Mesenchymal stem cell (in vitro differentiated cells and primary cell): ENCODE measurements around the gene CCDC40.

Experiments used
- DNase-seq: peaks from one replicate; pipeline ENCODE4 v3.0.0-alpha.2; 2013
- H2AFZ ChIP-seq: one replicate; pipeline ENCODE4 v1.6.1; 2013; ENCODE audit warnings: low read depth, mild to moderate bottlenecking, control low read depth, inconsistent platforms, low read length, moderate library complexity
- H2AK5ac ChIP-seq: 2 replicates; pipeline ENCODE4 v1.6.1; 2013; ENCODE audit warnings: low read length, moderate library complexity, mild to moderate bottlenecking, inconsistent platforms; ENCODE audit not compliant: severe bottlenecking
- H2BK120ac ChIP-seq: one replicate; pipeline ENCODE4 v1.6.1; 2013; ENCODE audit warnings: low read depth, mild to moderate bottlenecking, inconsistent platforms, low read length, moderate library complexity
- H2BK12ac ChIP-seq, 2 experiments: one replicate each; pipeline ENCODE4 v1.6.1; 2013; ENCODE audit warnings: inconsistent platforms in 2 of 2, low read length in 2 of 2, mild to moderate bottlenecking in 2 of 2, moderate library complexity in 2 of 2, control low read depth in 1 of 2
- H2BK15ac ChIP-seq: one replicate; pipeline ENCODE4 v1.6.1; 2013; ENCODE audit warnings: mild to moderate bottlenecking, low read depth, inconsistent platforms; ENCODE audit not compliant: poor library complexity, severe bottlenecking
- H2BK5ac ChIP-seq: 2 replicates; pipeline ENCODE4 v1.6.1; 2013; ENCODE audit warnings: low read depth, mild to moderate bottlenecking, low read length, control low read depth, inconsistent platforms; ENCODE audit not compliant: poor library complexity, severe bottlenecking
- H3K14ac ChIP-seq, 2 experiments: one replicate each; pipeline ENCODE4 v1.6.1; 2013; ENCODE audit warnings: inconsistent platforms in 2 of 2, low read length in 2 of 2, control low read depth in 1 of 2, mild to moderate bottlenecking in 1 of 2, moderate library complexity in 1 of 2
- H3K18ac ChIP-seq, 2 experiments: one replicate each; pipeline ENCODE4 v1.6.1; 2013; ENCODE audit warnings: inconsistent platforms in 2 of 2, low read length in 2 of 2, control low read depth in 1 of 2, low read depth in 1 of 2, mild to moderate bottlenecking in 1 of 2
- H3K23ac ChIP-seq, 2 experiments: one replicate each; pipeline ENCODE4 v1.6.1; 2013; ENCODE audit warnings: inconsistent platforms in 2 of 2, low read length in 2 of 2, mild to moderate bottlenecking in 2 of 2, moderate library complexity in 2 of 2, control low read depth in 1 of 2
- H3K27ac ChIP-seq: 2 replicates; pipeline ENCODE4 v1.5.1; 2013; ENCODE audit warnings: mild to moderate bottlenecking, moderate library complexity, low read length, control low read depth, inconsistent platforms; ENCODE audit not compliant: poor library complexity, severe bottlenecking
- H3K27me3 ChIP-seq, 2 experiments: 2 replicates each; pipeline versions ENCODE4 v1.6.1 to v1.7.0; 2013; ENCODE audit warnings: low read length in 2 of 2, mild to moderate bottlenecking in 2 of 2, moderate library complexity in 2 of 2, control low read depth in 1 of 2, inconsistent platforms in 1 of 2; ENCODE audit not compliant: control insufficient read depth in 1 of 2, insufficient read depth in 1 of 2
- H3K36me3 ChIP-seq, 2 experiments: 2 replicates each; pipeline versions ENCODE4 v1.6.1 to v1.7.0; 2013; ENCODE audit warnings: low read length in 2 of 2, control low read depth in 1 of 2, inconsistent platforms in 1 of 2, low read depth in 1 of 2, mild to moderate bottlenecking in 1 of 2; ENCODE audit not compliant: insufficient read depth in 2 of 2, control insufficient read depth in 1 of 2
- H3K4ac ChIP-seq, 2 experiments: one replicate each; pipeline ENCODE4 v1.6.1; 2013; ENCODE audit warnings: inconsistent platforms in 2 of 2, low read length in 2 of 2, mild to moderate bottlenecking in 2 of 2, moderate library complexity in 2 of 2, control low read depth in 1 of 2, low read depth in 1 of 2
- H3K4me1 ChIP-seq: 2 replicates; pipeline ENCODE4 v1.6.1; 2013; ENCODE audit warnings: low read depth, low read length, control low read depth; ENCODE audit not compliant: control insufficient read depth, insufficient read depth
- H3K4me2 ChIP-seq: 2 replicates; pipeline ENCODE4 v1.6.1; 2013; ENCODE audit warnings: low read length, mild to moderate bottlenecking, inconsistent platforms; ENCODE audit not compliant: poor library complexity, severe bottlenecking
- H3K4me3 ChIP-seq, 2 experiments: 2 replicates each; pipeline versions ENCODE4 v1.5.1 to v1.7.0; 2013; ENCODE audit warnings: low read length in 2 of 2, mild to moderate bottlenecking in 2 of 2, control low read depth in 1 of 2, low read depth in 1 of 2; ENCODE audit not compliant: insufficient read depth in 1 of 2
- H3K79me1 ChIP-seq: replicated peaks from 2 replicates; pipeline ENCODE4 v1.6.1; 2013; ENCODE audit warnings: mild to moderate bottlenecking, control low read depth, low read length, inconsistent platforms; ENCODE audit not compliant: poor library complexity, severe bottlenecking
- H3K9ac ChIP-seq: 2 replicates; pipeline ENCODE4 v1.7.0; 2013; ENCODE audit warnings: mild to moderate bottlenecking, low read length, moderate library complexity
- H3K9me3 ChIP-seq: 2 replicates; pipeline ENCODE4 v1.7.0; 2013; ENCODE audit warnings: mild to moderate bottlenecking, low read length; ENCODE audit not compliant: control insufficient read depth
- H4K8ac ChIP-seq: one replicate; pipeline ENCODE4 v1.6.1; 2013; ENCODE audit warnings: inconsistent platforms, mild to moderate bottlenecking, low read length, moderate library complexity
- H4K91ac ChIP-seq: one replicate; pipeline ENCODE4 v1.6.1; 2013; ENCODE audit warnings: mild to moderate bottlenecking, low read length, inconsistent platforms
- WGBS: methylation state at CpG from one replicate; pipeline ENCODE4 v1.1.7; 2013; ENCODE audit warnings: mixed read lengths; 5-methylcytosine and 5-hydroxymethylcytosine counted together

The CCDC40 gene

GRCh38 chr17:80081596-80081995, 45.2 kb downstream of the CCDC40 start:
- Histone ChIP-seq H3K18ac (no peak overlapping the region), H3K27me3 (peaks cover 4 to 14% of the 10 kb centered on the region in 2 experiments), H3K27ac (no peak overlapping the region), H3K4me3 (no peak overlapping the region), H4K91ac (no peak overlapping the region), H4K8ac (no peak overlapping the region), H3K79me1 (no peaks in the 10 kb centered on the region), H2BK5ac (no peak overlapping the region), H2AFZ (no peak overlapping the region), H2BK12ac (no peak overlapping the region), H3K4ac (no peak overlapping the region), H2AK5ac (no peak overlapping the region), H3K4me1 (peaks cover 5% of the 10 kb centered on the region), H3K4me2 (no peak overlapping the region), H3K14ac (no peak overlapping the region), H2BK15ac (no peak overlapping the region), H3K36me3 (no peaks in the 10 kb centered on the region), H3K9ac (no peak overlapping the region), H3K9me3 (no peaks in the 10 kb centered on the region), H2BK120ac (no peak overlapping the region), H3K23ac (no peak overlapping the region)
- WGBS, result 95% methylated on average over 10 of the region's 14 CpGs
- DNase-seq, result no peak

GRCh38 chr17:80082403-80083135, 46.1 kb downstream of the CCDC40 start:
- no peak overlapping the region for H3K23ac ChIP-seq
- H3K4me2 ChIP-seq, result no peak overlapping the region
- no peak overlapping the region for H2BK5ac ChIP-seq
- DNase-seq, result peak; percentile 78
- no peak overlapping the region for H2BK15ac ChIP-seq
- H4K91ac ChIP-seq, result no peak overlapping the region
- H2AFZ ChIP-seq, result no peak overlapping the region
- H2BK120ac ChIP-seq, result no peak overlapping the region
- peaks cover 5% of the 10 kb centered on the region for H3K4me1 ChIP-seq
- WGBS, result 34% methylated on average over 19 of the region's 20 CpGs
- H3K9me3 ChIP-seq, result no peaks in the 10 kb centered on the region
- H3K27ac ChIP-seq, result no peak overlapping the region
- H3K79me1 ChIP-seq, result no peaks in the 10 kb centered on the region
- no peak overlapping the region for H3K18ac ChIP-seq
- peak overlapping the region in 1 of 2 experiments; percentile 18 for H3K4me3 ChIP-seq
- no peak overlapping the region for H3K14ac ChIP-seq
- peaks cover 14 to 23% of the 10 kb centered on the region in 2 experiments for H3K27me3 ChIP-seq
- H3K9ac ChIP-seq, result peak overlapping the region; percentile 49
- no peak overlapping the region for H4K8ac ChIP-seq
- no peaks in the 10 kb centered on the region for H3K36me3 ChIP-seq
- H2BK12ac ChIP-seq, result no peak overlapping the region
- no peak overlapping the region for H3K4ac ChIP-seq
- no peak overlapping the region for H2AK5ac ChIP-seq

DNA sequence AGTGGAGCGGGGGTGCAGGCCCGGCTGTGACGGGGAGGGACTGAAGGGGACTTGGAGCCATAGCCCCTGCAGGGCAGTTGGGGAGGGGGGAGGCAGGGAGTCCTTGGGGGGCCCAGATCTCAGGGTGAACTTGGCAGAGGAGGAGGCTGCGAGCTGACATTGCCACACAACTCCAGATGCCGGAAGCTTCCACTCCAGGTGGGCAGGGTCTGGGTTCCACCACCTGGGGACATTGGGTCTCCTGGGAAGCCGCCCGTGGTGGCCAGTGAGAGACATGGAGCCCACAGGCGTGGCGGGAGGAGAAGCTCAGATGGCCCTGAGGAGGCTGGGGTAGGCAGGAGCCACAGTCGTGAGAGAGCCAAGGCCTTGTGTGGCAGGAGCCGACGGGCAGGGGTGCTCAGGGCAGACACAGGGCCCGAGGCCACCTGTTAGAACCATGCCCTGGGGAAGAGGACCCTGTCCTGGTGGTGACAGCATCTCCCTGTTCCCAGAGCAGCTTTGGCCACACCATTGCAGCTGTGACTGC, 46.8 kb downstream of the CCDC40 start:
- 86% methylated on average over 13 of the region's 13 CpGs for WGBS
- no peak overlapping the region for H3K4ac ChIP-seq
- H3K27ac ChIP-seq, result no peak overlapping the region
- peaks cover 15 to 28% of the 10 kb centered on the region in 2 experiments for H3K27me3 ChIP-seq
- no peak overlapping the region for H3K23ac ChIP-seq
- no peaks in the 10 kb centered on the region for H3K9me3 ChIP-seq
- peak overlapping the region; percentile 49 for H3K9ac ChIP-seq
- H2BK5ac ChIP-seq, result no peak overlapping the region
- H3K4me1 ChIP-seq, result peaks cover 5% of the 10 kb centered on the region
- no peaks in the 10 kb centered on the region for H3K36me3 ChIP-seq
- H3K4me3 ChIP-seq, result no peak overlapping the region
- H3K18ac ChIP-seq, result no peak overlapping the region
- H2AK5ac ChIP-seq, result no peak overlapping the region
- no peak for DNase-seq
- H2BK12ac ChIP-seq, result no peak overlapping the region
- no peak overlapping the region for H3K4me2 ChIP-seq
- no peak overlapping the region for H4K8ac ChIP-seq
- no peak overlapping the region for H2BK120ac ChIP-seq
- no peak overlapping the region for H2BK15ac ChIP-seq
- H3K14ac ChIP-seq, result no peak overlapping the region
- no peak overlapping the region for H2AFZ ChIP-seq
- no peak overlapping the region for H4K91ac ChIP-seq
- no peaks in the 10 kb centered on the region for H3K79me1 ChIP-seq

DNA sequence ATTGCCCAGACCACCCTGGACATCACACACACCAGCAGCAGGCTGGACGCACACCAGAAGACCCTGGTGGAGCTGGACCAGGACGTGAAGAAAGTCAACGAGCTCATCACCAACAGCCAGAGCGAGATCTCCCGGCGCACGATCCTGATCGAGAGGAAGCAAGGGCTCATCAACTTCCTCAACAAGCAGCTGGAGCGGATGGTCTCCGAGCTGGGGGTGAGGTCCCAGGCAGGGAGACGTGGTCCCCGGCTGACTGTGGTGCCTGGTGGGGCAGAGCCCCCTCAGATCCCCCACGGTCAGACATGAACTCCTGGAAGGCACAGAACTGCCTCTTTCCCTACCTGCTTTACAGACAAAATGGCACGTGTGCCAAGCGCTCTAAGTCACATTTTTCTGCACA, 48.3 kb downstream of the CCDC40 start:
- Histone ChIP-seq H2AFZ (no peak overlapping the region), H3K36me3 (no peaks in the 10 kb centered on the region), H2AK5ac (no peak overlapping the region), H3K23ac (no peak overlapping the region), H3K79me1 (no peaks in the 10 kb centered on the region), H2BK15ac (no peak overlapping the region), H3K4me3 (no peak overlapping the region), H4K91ac (no peak overlapping the region), H2BK120ac (no peak overlapping the region), H3K18ac (no peak overlapping the region), H4K8ac (no peak overlapping the region), H3K9me3 (no peaks in the 10 kb centered on the region), H3K14ac (no peak overlapping the region), H3K27ac (no peak overlapping the region), H3K9ac (no peak overlapping the region), H3K4me1 (peaks cover 5% of the 10 kb centered on the region), H3K4ac (no peak overlapping the region), H3K4me2 (no peak overlapping the region), H2BK5ac (no peak overlapping the region), H2BK12ac (no peak overlapping the region), H3K27me3 (peaks cover 15 to 33% of the 10 kb centered on the region in 2 experiments)
- no peak for DNase-seq
- 87% methylated on average over 15 of the region's 15 CpGs for WGBS
